Measurements from ENCODE around the gene KRT75.

DNA sequence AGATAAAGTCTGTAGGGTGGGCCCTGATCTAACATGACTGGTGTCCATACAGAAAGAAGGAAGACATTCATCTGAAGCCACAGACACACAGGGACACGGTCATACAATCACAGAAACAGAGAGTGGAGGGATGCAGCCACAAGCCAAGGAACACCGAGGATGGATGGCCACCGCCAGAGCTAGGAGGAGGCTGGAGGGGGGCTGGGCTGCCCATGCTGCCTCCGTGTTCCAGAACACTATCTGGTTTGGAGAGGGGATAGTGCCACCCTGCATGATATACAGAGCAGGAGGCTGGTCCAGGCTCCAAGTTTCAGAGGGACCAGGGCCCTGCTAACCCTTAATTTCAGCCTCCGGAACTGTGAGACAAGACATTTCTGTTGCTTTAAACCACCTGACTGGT, 8.7 kb downstream of the KRT75 start:
- TF ChIP-seq CTCF (IDR thresholded peaks at IDR 0.05) (no peak), POLR2A (IDR thresholded peaks at IDR 0.05) (no peak)
